Urothelium cell line (cell line): ENCODE measurements around the gene F2.

Experiments used
- DNase-seq: peaks from one replicate; pipeline ENCODE4 v3.0.0; 2011; ENCODE audit warnings: low spot score, mixed read lengths
- FAIRE-seq: peaks from 2 replicates; lab custom pipeline; 2011; peaks lifted over from hg19 to GRCh38; lab: Jason Lieb, UNC

F2 gene

GRCh38 chr11:46737699-46738098, 18.7 kb downstream of the F2 start:
- no peak for FAIRE-seq

GRCh38 chr11:46738887-46739286, 19.9 kb downstream of the F2 start:
- no peak for FAIRE-seq
- no peak for DNase-seq

More at GRCh38 chr11:46737699-46738098, 18.7 kb downstream of the F2 start:
- no peak for DNase-seq

GRCh38 chr11:46741600-46742484, 22.8 kb downstream of the F2 start:
- DNase-seq = no peak
- FAIRE-seq = no peak

- DNase-seq = no peak
- no peak for FAIRE-seq
Measured at GRCh38 chr11:46743043-46743442, 24.0 kb downstream of the F2 start.

GRCh38 chr11:46743693-46744339, 24.8 kb downstream of the F2 start:
- DNase-seq (no peak), FAIRE-seq (no peak)

- FAIRE-seq (no peak), DNase-seq (no peak)
Measured at GRCh38 chr11:46745328-46745727, 26.3 kb downstream of the F2 start.

- no peak for FAIRE-seq
Measured at GRCh38 chr11:46745995-46746394, 27.0 kb downstream of the F2 start.

GRCh38 chr11:46747150-46747549, 28.1 kb downstream of the F2 start:
- FAIRE-seq = no peak
- no peak for DNase-seq

More at GRCh38 chr11:46745995-46746394, 27.0 kb downstream of the F2 start:
- DNase-seq = no peak

- no peak for DNase-seq
- FAIRE-seq = no peak
Measured at GRCh38 chr11:46755962-46756361, 36.9 kb downstream of the F2 start.

- no peak for FAIRE-seq
- no peak for DNase-seq
Measured at GRCh38 chr11:46759196-46759595, 40.2 kb downstream of the F2 start.

GRCh38 chr11:46760429-46761128, 41.6 kb downstream of the F2 start:
- DNase-seq (no peak), FAIRE-seq (no peak)

- no peak for DNase-seq
- FAIRE-seq = no peak
Measured at GRCh38 chr11:46761807-46762206, 42.8 kb downstream of the F2 start.

GRCh38 chr11:46762248-46762647, 43.2 kb downstream of the F2 start:
- FAIRE-seq = no peak

GRCh38 chr11:46766656-46767055, 47.6 kb downstream of the F2 start:
- no peak for DNase-seq
- FAIRE-seq = no peak

More at GRCh38 chr11:46762248-46762647, 43.2 kb downstream of the F2 start:
- no peak for DNase-seq

GRCh38 chr11:46769636-46770221, 50.7 kb downstream of the F2 start:
- FAIRE-seq (no peak), DNase-seq (no peak)

- FAIRE-seq (no peak), DNase-seq (no peak)
Measured at GRCh38 chr11:46776878-46777277, 57.9 kb downstream of the F2 start.

GRCh38 chr11:46778416-46778815, 59.4 kb downstream of the F2 start:
- no peak for FAIRE-seq
- no peak for DNase-seq
